Fibroblast of skin of left quadriceps (primary cell): Measurements from ENCODE around the gene ARAP1.
"Not testable (repeated sequence)": the region's sequence is repeated elsewhere in the genome, so short reads cannot be mapped to it uniquely, and the experiment has no call there.

ENCODE experiments used
- DNase-seq, 2 experiments: peaks; one replicate each; pipeline ENCODE4 v3.0.0-alpha.2; 2013; ENCODE audit warnings: low read depth in 2 of 2

Gene ARAP1

GRCh38 chr11:72752088-72752914 lies at the start of gene ARAP1:
Gene ARAP1, minus strand, starts transcription at chr11:72752408. Its CDS starts 25,280 bp downstream, at chr11:72727128.
- DNase-seq = peak in 1 of 2 experiments; percentile 29

GRCh38 chr11:72799441-72799840 lies 47.2 kb upstream of the ARAP1 start:
- DNase-seq = no peak

GRCh38 chr11:72798361-72798760 lies 46.2 kb upstream of the ARAP1 start:
- DNase-seq = no peak

GRCh38 chr11:72793425-72794367 lies 41.5 kb upstream of the ARAP1 start, which contains the start of gene STARD10:
Gene STARD10, minus strand, starts transcription at chr11:72794047. Its CDS starts 12,866 bp downstream, at chr11:72781181.
- peak; percentile 91 to 92 for DNase-seq

GRCh38 chr11:72793076-72793424 lies 40.8 kb upstream of the ARAP1 start:
- DNase-seq = no peak

GRCh38 chr11:72792437-72793021 lies 40.3 kb upstream of the ARAP1 start:
- no peak for DNase-seq

GRCh38 chr11:72791228-72791627 lies 39.0 kb upstream of the ARAP1 start:
- DNase-seq = not testable (repeated sequence)

- peak; percentile 87 to 88 for DNase-seq
Measured at GRCh38 chr11:72789493-72790131, 37.4 kb upstream of the ARAP1 start.

GRCh38 chr11:72788241-72788640 lies 36.0 kb upstream of the ARAP1 start:
- no peak for DNase-seq

- DNase-seq = no peak
Measured at GRCh38 chr11:72787216-72788104, 35.3 kb upstream of the ARAP1 start.

- DNase-seq = no peak
Measured at GRCh38 chr11:72786305-72787215, 34.4 kb upstream of the ARAP1 start.

GRCh38 chr11:72784662-72785061 lies 32.5 kb upstream of the ARAP1 start:
- DNase-seq = no peak

- no peak for DNase-seq
Measured at GRCh38 chr11:72783144-72783905, 31.1 kb upstream of the ARAP1 start.

- no peak for DNase-seq
Measured at GRCh38 chr11:72782081-72782920, 30.1 kb upstream of the ARAP1 start.

- DNase-seq = no peak
Measured at GRCh38 chr11:72781313-72782080, 29.3 kb upstream of the ARAP1 start.

GRCh38 chr11:72781063-72781312 lies 28.8 kb upstream of the ARAP1 start:
- no peak for DNase-seq

GRCh38 chr11:72780296-72781062 lies 28.3 kb upstream of the ARAP1 start:
- DNase-seq = no peak
